Stimulated activated effector memory CD8-positive, alpha-beta T cell treated with anti-CD3 and anti-CD28 coated beads, Interleukin-12 subunit alpha, Interleukin-12 subunit beta, amount 100 ng/mL, for 72 hours (primary cell): Measurements from ENCODE around the gene CDAN1.
"Not testable (repeated sequence)": the region's sequence is repeated elsewhere in the genome, so short reads cannot be mapped to it uniquely, and the experiment has no call there.

ENCODE experiments used
- ATAC-seq: fragments of 150-1000 bp; cut with Tn5 transposase; 2 replicates; pipeline ENCODE4 v1.10.0; 2021
- DNase-seq, 2 donors: peaks; one replicate each; pipeline ENCODE4 v3.0.0; 2021 to 2022; ENCODE audit warnings: low spot score in 2 of 2
- H3K27ac Mint-ChIP-seq: one replicate; pipeline ENCODE4 v1.8.0; 2022; ENCODE audit warnings: mild to moderate bottlenecking, mixed read lengths
- H3K36me3 Mint-ChIP-seq: one replicate; pipeline ENCODE4 v1.8.0; 2022; ENCODE audit warnings: mild to moderate bottlenecking, mixed read lengths
- H3K4me1 Mint-ChIP-seq: one replicate; pipeline ENCODE4 v1.8.0; 2022; ENCODE audit warnings: mixed read lengths
- H3K4me3 Mint-ChIP-seq: one replicate; pipeline ENCODE4 v1.8.0; 2022; ENCODE audit warnings: mild to moderate bottlenecking, mixed read lengths
- H3K9me3 Mint-ChIP-seq: one replicate; pipeline ENCODE4 v1.8.0; 2022; ENCODE audit warnings: mixed read lengths

Gene CDAN1, protein sequence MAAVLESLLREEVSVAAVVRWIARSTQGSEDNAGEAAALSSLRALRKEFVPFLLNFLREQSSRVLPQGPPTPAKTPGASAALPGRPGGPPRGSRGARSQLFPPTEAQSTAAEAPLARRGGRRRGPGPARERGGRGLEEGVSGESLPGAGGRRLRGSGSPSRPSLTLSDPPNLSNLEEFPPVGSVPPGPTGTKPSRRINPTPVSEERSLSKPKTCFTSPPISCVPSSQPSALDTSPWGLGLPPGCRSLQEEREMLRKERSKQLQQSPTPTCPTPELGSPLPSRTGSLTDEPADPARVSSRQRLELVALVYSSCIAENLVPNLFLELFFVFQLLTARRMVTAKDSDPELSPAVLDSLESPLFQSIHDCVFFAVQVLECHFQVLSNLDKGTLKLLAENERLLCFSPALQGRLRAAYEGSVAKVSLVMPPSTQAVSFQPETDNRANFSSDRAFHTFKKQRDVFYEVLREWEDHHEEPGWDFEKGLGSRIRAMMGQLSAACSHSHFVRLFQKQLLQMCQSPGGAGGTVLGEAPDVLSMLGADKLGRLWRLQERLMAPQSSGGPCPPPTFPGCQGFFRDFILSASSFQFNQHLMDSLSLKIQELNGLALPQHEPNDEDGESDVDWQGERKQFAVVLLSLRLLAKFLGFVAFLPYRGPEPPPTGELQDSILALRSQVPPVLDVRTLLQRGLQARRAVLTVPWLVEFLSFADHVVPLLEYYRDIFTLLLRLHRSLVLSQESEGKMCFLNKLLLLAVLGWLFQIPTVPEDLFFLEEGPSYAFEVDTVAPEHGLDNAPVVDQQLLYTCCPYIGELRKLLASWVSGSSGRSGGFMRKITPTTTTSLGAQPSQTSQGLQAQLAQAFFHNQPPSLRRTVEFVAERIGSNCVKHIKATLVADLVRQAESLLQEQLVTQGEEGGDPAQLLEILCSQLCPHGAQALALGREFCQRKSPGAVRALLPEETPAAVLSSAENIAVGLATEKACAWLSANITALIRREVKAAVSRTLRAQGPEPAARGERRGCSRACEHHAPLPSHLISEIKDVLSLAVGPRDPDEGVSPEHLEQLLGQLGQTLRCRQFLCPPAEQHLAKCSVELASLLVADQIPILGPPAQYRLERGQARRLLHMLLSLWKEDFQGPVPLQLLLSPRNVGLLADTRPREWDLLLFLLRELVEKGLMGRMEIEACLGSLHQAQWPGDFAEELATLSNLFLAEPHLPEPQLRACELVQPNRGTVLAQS

DNA sequence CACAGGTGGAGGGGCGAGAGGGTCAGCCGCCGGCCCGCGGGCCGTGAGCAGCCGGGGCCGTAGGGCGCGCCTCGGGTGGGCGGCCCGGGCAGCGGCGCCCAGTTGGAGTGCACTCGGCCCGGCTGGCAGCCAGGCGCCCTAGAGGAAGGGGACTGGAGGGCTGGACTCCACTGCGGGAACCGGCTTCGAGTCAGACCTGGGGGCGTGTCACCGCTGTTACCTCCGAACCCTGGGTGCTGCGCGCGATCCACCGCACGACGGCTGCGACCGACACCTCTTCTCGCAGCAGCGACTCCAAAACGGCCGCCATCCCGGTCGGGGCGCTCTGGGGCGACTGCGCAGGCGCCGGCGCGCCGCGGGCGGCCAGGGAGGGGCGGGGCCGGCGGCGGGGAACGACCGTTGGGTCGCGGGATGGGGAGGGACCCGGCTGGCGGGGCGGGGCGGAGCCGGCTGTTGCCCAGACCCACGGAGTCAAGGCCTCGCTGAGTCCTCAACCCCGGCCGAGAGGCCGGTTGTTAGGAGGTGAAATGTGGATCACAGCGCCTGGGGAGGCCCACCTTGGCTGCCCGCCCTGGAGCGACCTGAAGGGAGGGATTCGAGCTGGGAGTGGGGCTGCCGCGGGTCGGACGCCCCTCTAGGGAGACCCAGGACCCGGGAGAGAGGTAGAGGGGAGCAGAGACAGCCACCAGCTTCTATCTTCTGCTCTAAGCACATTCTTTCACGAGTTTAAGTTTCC, at the start of gene CDAN1:
TSS of gene CDAN1 (minus strand) at position 336 of the 736 bp plus-strand sequence. CDS start at position 310, 26 bp downstream.
- Mint-ChIP-seq H3K4me3 (peak within 1 kb of the TSS; percentile 68), H3K36me3 (peaks cover 47% of the 10 kb centered on the region), H3K9me3 (no peaks in the 10 kb centered on the region), H3K4me1 (peaks cover 18% of the 10 kb centered on the region), H3K27ac (peak within 1 kb of the TSS; percentile 67)
- DNase-seq (peak; percentile 84 to 94), ATAC-seq (peak; percentile 97)

DNA sequence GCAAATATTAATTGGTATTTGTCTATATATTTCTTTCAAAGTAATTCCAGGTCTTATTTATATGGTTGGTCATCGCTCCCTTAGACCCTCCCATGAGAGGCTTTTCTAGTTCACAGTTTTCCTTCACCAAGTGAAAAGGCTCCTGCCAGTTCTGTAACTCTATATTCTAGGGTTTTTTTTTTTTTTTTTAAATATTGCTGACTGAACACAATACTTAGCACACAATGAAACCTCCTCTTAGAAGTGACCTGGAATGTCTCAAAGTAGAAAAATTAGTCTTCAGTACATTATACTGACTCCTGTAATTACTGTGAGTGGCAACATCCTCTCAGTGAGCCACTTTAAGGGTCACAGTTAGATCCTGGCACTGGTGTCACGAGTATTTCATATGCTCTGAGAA, 48.6 kb upstream of the CDAN1 start:
- Mint-ChIP-seq H3K4me3 (no peak overlapping the region), H3K27ac (no peak overlapping the region), H3K4me1 (no peaks in the 10 kb centered on the region), H3K36me3 (no peaks in the 10 kb centered on the region), H3K9me3 (no peaks in the 10 kb centered on the region)
- ATAC-seq (no peak), DNase-seq (no peak)

- no peak for ATAC-seq
- no peak for DNase-seq
- no peak overlapping the region for H3K4me3 Mint-ChIP-seq
- H3K9me3 Mint-ChIP-seq: no peaks in the 10 kb centered on the region
- no peaks in the 10 kb centered on the region for H3K36me3 Mint-ChIP-seq
- H3K27ac Mint-ChIP-seq: no peak overlapping the region
- H3K4me1 Mint-ChIP-seq: no peaks in the 10 kb centered on the region
Measured at GRCh38 chr15:42784705-42785104, 47.8 kb upstream of the CDAN1 start.

GRCh38 chr15:42782716-42783115, 45.8 kb upstream of the CDAN1 start:
- ATAC-seq: no peak

GRCh38 chr15:42775416-42775815, 38.5 kb upstream of the CDAN1 start:
- no peak overlapping the region for H3K27ac Mint-ChIP-seq
- no peaks in the 10 kb centered on the region for H3K9me3 Mint-ChIP-seq
- no peak for ATAC-seq
- H3K36me3 Mint-ChIP-seq: peaks cover 28% of the 10 kb centered on the region
- DNase-seq: no peak
- H3K4me1 Mint-ChIP-seq: no peaks in the 10 kb centered on the region
- H3K4me3 Mint-ChIP-seq: no peak overlapping the region

More at GRCh38 chr15:42782716-42783115, 45.8 kb upstream of the CDAN1 start:
- Mint-ChIP-seq H3K36me3 (no peaks in the 10 kb centered on the region), H3K27ac (no peak overlapping the region), H3K9me3 (no peaks in the 10 kb centered on the region), H3K4me3 (no peak overlapping the region), H3K4me1 (no peaks in the 10 kb centered on the region)
- no peak for DNase-seq

GRCh38 chr15:42772901-42773300, 36.0 kb upstream of the CDAN1 start:
- no peaks in the 10 kb centered on the region for H3K9me3 Mint-ChIP-seq
- H3K36me3 Mint-ChIP-seq: peaks cover 28% of the 10 kb centered on the region
- H3K4me3 Mint-ChIP-seq: no peak overlapping the region
- ATAC-seq (no peak), DNase-seq (no peak)
- H3K27ac Mint-ChIP-seq: peak overlapping the region; percentile 4
- H3K4me1 Mint-ChIP-seq: no peaks in the 10 kb centered on the region

GRCh38 chr15:42772144-42772543, 35.2 kb upstream of the CDAN1 start:
- DNase-seq (no peak), ATAC-seq (no peak)
- Mint-ChIP-seq H3K4me1 (no peaks in the 10 kb centered on the region), H3K27ac (no peak overlapping the region), H3K36me3 (peaks cover 28% of the 10 kb centered on the region), H3K9me3 (peaks cover 1% of the 10 kb centered on the region), H3K4me3 (no peak overlapping the region)

DNA sequence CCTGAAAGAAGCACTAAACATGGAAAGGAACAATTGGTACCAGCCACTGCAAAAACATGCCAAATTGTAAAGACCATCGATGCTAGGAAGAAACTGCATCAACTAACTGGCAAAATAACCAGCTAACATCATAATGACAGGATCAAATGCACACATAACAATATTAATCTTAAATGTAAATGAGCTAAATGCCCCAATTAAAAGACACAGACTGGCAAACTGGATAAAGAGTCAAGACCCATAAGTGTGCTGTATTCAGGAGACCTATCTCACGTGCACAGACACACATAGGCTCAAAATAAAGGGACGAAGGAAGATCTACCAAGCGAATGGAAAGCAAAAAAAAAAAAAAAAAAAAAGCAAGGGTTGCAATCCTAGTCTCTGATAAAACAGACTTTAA, 29.2 kb upstream of the CDAN1 start:
- not testable (repeated sequence) for H3K4me1 Mint-ChIP-seq, ATAC-seq, DNase-seq, H3K36me3 Mint-ChIP-seq, H3K27ac Mint-ChIP-seq, H3K4me3 Mint-ChIP-seq
- peaks cover 17% of the 10 kb centered on the region for H3K9me3 Mint-ChIP-seq

DNA sequence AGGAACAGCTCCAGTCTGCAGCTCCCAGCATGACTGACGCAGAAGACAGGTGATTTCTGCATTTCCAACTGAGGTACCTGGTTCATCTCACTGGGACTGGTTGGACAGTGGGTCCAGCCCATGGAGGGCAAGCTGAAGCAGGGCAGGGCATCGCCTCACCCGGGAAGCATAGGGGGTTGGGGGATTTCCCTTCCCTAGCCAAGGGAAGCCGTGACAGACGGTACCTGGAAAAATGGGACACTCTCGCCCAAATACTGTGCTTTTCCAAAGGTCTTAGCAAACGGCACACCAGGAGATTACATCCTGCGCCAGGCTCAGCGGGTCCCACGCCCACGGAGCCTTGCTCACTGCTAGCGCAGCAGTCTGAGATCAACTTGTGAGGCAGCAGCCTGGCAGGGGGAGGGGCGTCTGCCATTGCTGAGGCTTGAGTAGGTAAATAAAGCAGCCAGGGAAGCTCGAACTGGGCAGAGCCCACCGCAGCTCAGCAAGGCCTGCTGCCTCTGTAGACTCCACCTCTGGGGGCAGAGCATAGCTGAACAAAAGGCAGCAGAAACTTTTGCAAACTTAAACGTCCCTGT, 27.3 kb upstream of the CDAN1 start:
- H3K27ac Mint-ChIP-seq, ATAC-seq, DNase-seq, H3K36me3 Mint-ChIP-seq, H3K4me3 Mint-ChIP-seq, H3K4me1 Mint-ChIP-seq: not testable (repeated sequence)
- H3K9me3 Mint-ChIP-seq: peaks cover 24% of the 10 kb centered on the region

GRCh38 chr15:42761813-42762212, 24.9 kb upstream of the CDAN1 start:
- peaks cover 20% of the 10 kb centered on the region for H3K9me3 Mint-ChIP-seq
- not testable (repeated sequence) for ATAC-seq, H3K36me3 Mint-ChIP-seq, H3K4me1 Mint-ChIP-seq, DNase-seq, H3K27ac Mint-ChIP-seq, H3K4me3 Mint-ChIP-seq

GRCh38 chr15:42760759-42761158, 23.8 kb upstream of the CDAN1 start:
- peaks cover 20% of the 10 kb centered on the region for H3K9me3 Mint-ChIP-seq
- no peak overlapping the region for H3K27ac Mint-ChIP-seq
- ATAC-seq (no peak), DNase-seq (no peak)
- peaks cover 6% of the 10 kb centered on the region for H3K4me1 Mint-ChIP-seq
- no peak overlapping the region for H3K4me3 Mint-ChIP-seq
- no peaks in the 10 kb centered on the region for H3K36me3 Mint-ChIP-seq

- Mint-ChIP-seq H3K4me1 (peaks cover 6% of the 10 kb centered on the region), H3K4me3 (no peak overlapping the region), H3K27ac (no peak overlapping the region), H3K36me3 (no peaks in the 10 kb centered on the region), H3K9me3 (peaks cover 17% of the 10 kb centered on the region)
- DNase-seq (no peak), ATAC-seq (no peak)
Measured at GRCh38 chr15:42759093-42759492, 22.2 kb upstream of the CDAN1 start.

- Mint-ChIP-seq H3K4me1 (no peaks in the 10 kb centered on the region), H3K9me3 (peaks cover 4% of the 10 kb centered on the region), H3K36me3 (peaks cover 34% of the 10 kb centered on the region), H3K27ac (no peak overlapping the region), H3K4me3 (no peak overlapping the region)
- ATAC-seq: no peak
- no peak for DNase-seq
Measured at GRCh38 chr15:42750306-42750705, 13.4 kb upstream of the CDAN1 start.

DNA sequence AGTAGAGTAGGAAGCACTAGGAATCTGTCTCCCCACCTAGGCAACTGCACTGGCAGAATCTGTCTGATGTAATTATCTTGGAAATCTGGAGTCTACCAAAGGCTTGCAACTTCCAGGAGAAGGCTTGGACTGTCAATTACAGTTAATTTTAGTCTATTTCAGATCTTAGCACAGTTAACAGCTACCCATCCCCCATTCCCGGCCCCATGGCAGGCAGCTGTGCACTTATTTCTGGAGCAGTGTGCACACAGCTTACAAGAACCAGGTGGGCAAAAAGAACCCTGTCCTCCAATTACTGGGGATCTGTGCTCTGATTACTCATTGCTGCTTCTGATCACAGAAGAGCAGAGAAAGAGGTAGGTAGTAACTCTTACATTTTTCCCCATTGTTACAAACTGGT, 12.3 kb upstream of the CDAN1 start:
- ATAC-seq (no peak), DNase-seq (no peak)
- Mint-ChIP-seq H3K4me1 (no peaks in the 10 kb centered on the region), H3K36me3 (peaks cover 43% of the 10 kb centered on the region), H3K27ac (no peak overlapping the region), H3K4me3 (no peak overlapping the region), H3K9me3 (peaks cover 4% of the 10 kb centered on the region)
